Activated naive CD8-positive, alpha-beta T cell treated with anti-CD3 and anti-CD28 coated beads, Interleukin-2, amount 10 ng/mL, durations not matched to agents 7 days and 5 days (primary cell): ENCODE results near the gene TRPM2. TPM values are rescaled to one million over a fixed set of nuclear protein-coding genes. Genes with fewer than 3 reads are reported as not detected.
A peak's percentile ranks its signal among the peaks of the same experiment; 100 is the strongest.
"Not testable (repeated sequence)": the region's sequence is repeated elsewhere in the genome, so short reads cannot be mapped to it uniquely, and the experiment has no call there.

Experiments used
- ATAC-seq: fragments of 150-1000 bp; cut with Tn5 transposase; one replicate; pipeline ENCODE4 v1.10.0; 2021; ENCODE audit warnings: low read depth, moderate library complexity
- POLR2A ChIA-PET: fragments of 350-600 bp; sonication (Branson Sonifier 250); formaldehyde crosslinking; loops from one replicate; lab custom pipeline; 2021; ENCODE audit warnings: antibody characterized with exemption; lab: Charles Lee
- DNase-seq: peaks from one replicate; pipeline ENCODE4 v3.0.0; 2021
- H3K27ac Mint-ChIP-seq: one replicate; pipeline ENCODE4 v1.8.0; 2022; ENCODE audit warnings: mild to moderate bottlenecking, mixed read lengths
- H3K27me3 Mint-ChIP-seq: one replicate; pipeline ENCODE4 v1.8.0; 2022; ENCODE audit warnings: mild to moderate bottlenecking, moderate library complexity, mixed read lengths
- H3K36me3 Mint-ChIP-seq: one replicate; pipeline ENCODE4 v1.8.0; 2021; ENCODE audit warnings: mild to moderate bottlenecking, mixed read lengths
- H3K4me1 Mint-ChIP-seq: one replicate; pipeline ENCODE4 v1.8.0; 2021; ENCODE audit warnings: mixed read lengths
- H3K4me3 Mint-ChIP-seq: one replicate; pipeline ENCODE4 v1.8.0; 2022; ENCODE audit warnings: mild to moderate bottlenecking, moderate library complexity, mixed read lengths
- H3K9me3 Mint-ChIP-seq: one replicate; pipeline ENCODE4 v1.8.0; 2021; ENCODE audit warnings: mixed read lengths
- total RNA-seq, 2 experiments: library from RNA; stranded (reverse); gene quantifications; one replicate each; pipeline ENCODE4 v1.2.3, GENCODE V29; 2021

TRPM2 gene
- total RNA-seq, 2 experiments from 2014 or later: 29.6 to 31.1 TPM

DNA sequence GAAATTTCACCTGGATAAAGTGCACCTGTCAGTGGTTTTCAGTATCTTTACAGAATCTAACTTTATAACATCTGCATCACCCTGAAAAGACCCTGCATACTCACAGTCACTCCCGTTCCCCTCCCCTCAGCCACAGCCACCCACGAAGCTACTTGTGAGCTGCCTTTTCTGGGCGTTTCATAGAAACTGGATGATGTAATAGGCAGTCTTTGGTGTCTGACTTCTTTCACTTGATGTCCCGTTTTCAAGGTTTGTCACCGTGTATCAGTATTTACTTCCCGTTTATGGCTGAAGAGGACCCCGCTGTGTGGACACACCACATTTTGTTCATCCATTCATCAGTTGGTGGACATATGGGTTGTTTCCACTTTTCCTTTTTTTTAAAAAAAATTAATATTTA is 54.1 kb downstream of the TRPM2 start:
- no peak overlapping the region for H3K4me3 Mint-ChIP-seq
- peak overlapping the region; percentile 86 for H3K27ac Mint-ChIP-seq
- POLR2A ChIA-PET: interaction anchor here (0.6 kb wide), 1 partner anchor 1155 kb away, joined by 4 read pairs; no protein-coding TSS in a partner anchor
- peaks cover 9% of the 10 kb centered on the region for H3K9me3 Mint-ChIP-seq
- DNase-seq (no peak), ATAC-seq (no peak)
- no peaks in the 10 kb centered on the region for H3K4me1 Mint-ChIP-seq
- H3K27me3 Mint-ChIP-seq: no peaks in the 10 kb centered on the region
- peaks cover 47% of the 10 kb centered on the region for H3K36me3 Mint-ChIP-seq

GRCh38 chr21:44408226-44408625 is 54.8 kb downstream of the TRPM2 start:
- H3K4me3 Mint-ChIP-seq: no peak overlapping the region
- no peaks in the 10 kb centered on the region for H3K27me3 Mint-ChIP-seq
- H3K27ac Mint-ChIP-seq: no peak overlapping the region
- no peaks in the 10 kb centered on the region for H3K4me1 Mint-ChIP-seq
- peaks cover 47% of the 10 kb centered on the region for H3K36me3 Mint-ChIP-seq
- no peak for DNase-seq
- POLR2A ChIA-PET: no interaction called here
- ATAC-seq: no peak
- peaks cover 8% of the 10 kb centered on the region for H3K9me3 Mint-ChIP-seq

DNA sequence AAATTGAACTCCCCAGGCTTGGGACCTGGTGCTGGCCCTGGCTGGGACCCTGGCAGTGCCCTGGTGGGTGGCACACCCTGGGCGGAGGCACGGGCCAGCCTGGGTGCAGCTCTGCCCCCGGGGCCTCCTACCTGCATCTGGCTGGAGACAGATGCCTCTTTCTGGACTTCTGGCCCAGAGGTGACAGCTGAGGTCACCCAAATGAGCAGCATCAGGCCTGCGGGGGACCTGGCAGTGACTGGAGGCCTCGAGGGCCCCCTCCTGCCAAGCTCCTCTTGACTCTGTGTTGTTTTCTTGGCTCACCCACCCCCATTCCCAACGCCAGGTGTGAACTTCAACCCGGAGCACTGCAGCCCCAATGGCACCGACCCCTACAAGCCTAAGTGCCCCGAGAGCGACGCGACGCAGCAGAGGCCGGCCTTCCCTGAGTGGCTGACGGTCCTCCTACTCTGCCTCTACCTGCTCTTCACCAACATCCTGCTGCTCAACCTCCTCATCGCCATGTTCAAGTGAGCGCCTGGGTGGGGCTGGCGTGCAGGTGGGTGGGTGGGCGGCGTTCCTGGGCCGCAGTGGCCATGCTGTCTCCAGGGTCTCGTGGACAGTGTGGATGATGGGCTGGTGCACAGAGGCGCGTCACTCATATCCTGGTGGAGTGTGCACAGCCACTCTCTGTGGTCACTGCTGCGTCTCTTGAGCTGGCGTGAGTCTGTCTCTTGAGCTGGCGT is 60.3 kb downstream of the TRPM2 start:
- Mint-ChIP-seq H3K36me3 (peaks cover 41% of the 10 kb centered on the region), H3K4me3 (no peak overlapping the region), H3K4me1 (no peaks in the 10 kb centered on the region), H3K27ac (no peak overlapping the region), H3K9me3 (peaks cover 3% of the 10 kb centered on the region), H3K27me3 (no peaks in the 10 kb centered on the region)
- ATAC-seq (no peak), DNase-seq (no peak)
- POLR2A ChIA-PET: no interaction called here

GRCh38 chr21:44414291-44415072 is 61.1 kb downstream of the TRPM2 start:
- ATAC-seq (no peak), DNase-seq (no peak)
- H3K27ac Mint-ChIP-seq: no peak overlapping the region
- H3K9me3 Mint-ChIP-seq: peaks cover 3% of the 10 kb centered on the region
- no peaks in the 10 kb centered on the region for H3K27me3 Mint-ChIP-seq
- H3K4me1 Mint-ChIP-seq: no peaks in the 10 kb centered on the region
- H3K36me3 Mint-ChIP-seq: peaks cover 42% of the 10 kb centered on the region
- POLR2A ChIA-PET: no interaction called here
- H3K4me3 Mint-ChIP-seq: no peak overlapping the region

DNA sequence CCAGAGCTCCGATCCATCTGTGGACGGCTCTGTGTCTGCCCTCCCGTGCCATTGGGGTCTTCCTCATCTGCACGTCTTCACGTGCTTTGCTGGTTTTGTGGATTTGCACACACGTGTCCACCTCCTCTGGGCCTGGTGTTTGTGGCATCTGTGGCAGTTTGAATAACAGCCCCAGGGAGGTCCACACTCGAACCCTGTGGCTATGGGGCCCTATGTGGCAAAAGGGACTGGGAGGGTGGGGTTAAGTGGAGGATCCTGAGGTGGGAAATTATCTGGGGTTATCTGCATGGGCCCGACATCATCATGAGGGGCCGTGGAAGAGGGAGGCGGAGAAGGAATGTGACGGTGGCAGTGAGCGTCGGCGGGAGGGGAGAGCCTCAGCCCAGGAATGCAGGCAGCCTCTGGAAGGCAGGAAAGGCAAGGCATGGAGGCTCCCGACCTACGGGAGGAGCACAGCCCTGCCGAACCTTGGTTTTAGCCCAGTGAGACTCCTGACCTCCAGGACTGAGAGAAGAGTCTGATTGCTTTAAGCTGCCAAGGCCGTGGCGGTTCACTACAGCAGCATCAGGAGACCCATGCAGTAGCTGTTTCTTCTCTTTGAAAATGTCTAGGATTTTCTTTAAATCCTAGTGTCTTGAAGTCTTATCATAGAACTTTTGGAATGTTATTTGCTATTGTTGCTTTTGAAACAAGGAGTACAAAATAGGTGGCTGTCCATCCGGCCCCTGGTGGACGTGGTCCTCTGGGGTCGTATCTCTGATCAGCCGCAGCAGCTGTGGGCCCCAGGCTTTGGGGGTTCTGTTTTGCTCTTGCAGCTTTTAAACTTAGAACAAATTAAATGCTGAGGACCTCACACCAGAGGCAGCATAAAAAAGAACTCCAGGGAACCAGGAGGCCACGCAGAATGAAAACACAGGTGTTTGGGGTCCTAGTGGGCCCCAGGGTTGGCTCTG is 61.9 kb downstream of the TRPM2 start:
- POLR2A ChIA-PET: no interaction called here
- DNase-seq: peak; percentile 6
- peaks cover 44% of the 10 kb centered on the region for H3K36me3 Mint-ChIP-seq

DNA sequence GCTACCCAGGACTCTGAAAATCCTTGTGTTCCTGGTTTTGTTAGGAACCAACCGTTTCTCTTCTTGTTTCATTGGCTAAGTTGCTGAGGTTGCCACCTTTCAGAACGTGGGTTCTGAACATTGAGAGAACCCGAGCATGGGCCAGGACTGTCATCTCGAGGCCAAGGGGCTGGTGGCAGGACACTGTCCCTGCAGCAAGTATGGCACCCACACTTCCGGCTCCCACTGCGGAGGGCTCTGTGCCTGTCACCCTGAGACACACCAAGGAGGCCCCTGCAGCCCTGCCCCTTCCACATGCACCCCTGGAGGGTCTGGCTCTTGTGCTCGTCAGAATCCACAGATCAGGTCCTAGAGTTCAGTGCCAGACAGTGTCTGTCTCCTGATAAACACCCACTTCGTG is 62.8 kb downstream of the TRPM2 start:
- H3K9me3 Mint-ChIP-seq: peaks cover 8% of the 10 kb centered on the region
- no peak for ATAC-seq
- peak; percentile 18 for DNase-seq
- H3K4me1 Mint-ChIP-seq: no peaks in the 10 kb centered on the region
- POLR2A ChIA-PET: no interaction called here
- H3K4me3 Mint-ChIP-seq: no peak overlapping the region
- H3K27me3 Mint-ChIP-seq: no peaks in the 10 kb centered on the region
- peaks cover 44% of the 10 kb centered on the region for H3K36me3 Mint-ChIP-seq
- H3K27ac Mint-ChIP-seq: no peak overlapping the region

More for the DNA sequence above, 61.9 kb downstream of the TRPM2 start:
- Mint-ChIP-seq H3K4me3 (no peak overlapping the region), H3K27me3 (no peaks in the 10 kb centered on the region), H3K4me1 (no peaks in the 10 kb centered on the region), H3K27ac (no peak overlapping the region), H3K9me3 (peaks cover 8% of the 10 kb centered on the region)
- no peak for ATAC-seq

GRCh38 chr21:44417621-44418107 is 64.2 kb downstream of the TRPM2 start:
- H3K9me3 Mint-ChIP-seq, H3K27ac Mint-ChIP-seq, H3K27me3 Mint-ChIP-seq, ATAC-seq, H3K4me3 Mint-ChIP-seq, POLR2A ChIA-PET, DNase-seq, H3K4me1 Mint-ChIP-seq: not testable (repeated sequence)
- H3K36me3 Mint-ChIP-seq: peaks cover 33% of the 10 kb centered on the region

- H3K27me3 Mint-ChIP-seq: no peaks in the 10 kb centered on the region
- H3K9me3 Mint-ChIP-seq: peaks cover 8% of the 10 kb centered on the region
- ATAC-seq (no peak), DNase-seq (peak; percentile 24)
- H3K27ac Mint-ChIP-seq: no peak overlapping the region
- no peaks in the 10 kb centered on the region for H3K4me1 Mint-ChIP-seq
- H3K4me3 Mint-ChIP-seq: no peak overlapping the region
- peaks cover 33% of the 10 kb centered on the region for H3K36me3 Mint-ChIP-seq
- POLR2A ChIA-PET: no interaction called here
Observed at GRCh38 chr21:44418108-44418875, 64.9 kb downstream of the TRPM2 start.

- Mint-ChIP-seq H3K27ac (no peak overlapping the region), H3K36me3 (peaks cover 31% of the 10 kb centered on the region), H3K4me1 (no peaks in the 10 kb centered on the region), H3K9me3 (peaks cover 8% of the 10 kb centered on the region), H3K4me3 (no peak overlapping the region), H3K27me3 (no peaks in the 10 kb centered on the region)
- POLR2A ChIA-PET: no interaction called here
- ATAC-seq: no peak
- peak; percentile 10 for DNase-seq
Observed at GRCh38 chr21:44418876-44419230, 65.4 kb downstream of the TRPM2 start.

GRCh38 chr21:44419679-44420078 is 66.3 kb downstream of the TRPM2 start:
- no peaks in the 10 kb centered on the region for H3K27me3 Mint-ChIP-seq
- POLR2A ChIA-PET: no interaction called here
- H3K9me3 Mint-ChIP-seq: peaks cover 8% of the 10 kb centered on the region
- H3K27ac Mint-ChIP-seq: no peak overlapping the region
- ATAC-seq (no peak), DNase-seq (no peak)
- no peaks in the 10 kb centered on the region for H3K4me1 Mint-ChIP-seq
- peak overlapping the region; percentile 6 for H3K4me3 Mint-ChIP-seq
- H3K36me3 Mint-ChIP-seq: peaks cover 26% of the 10 kb centered on the region

GRCh38 chr21:44420416-44421205 is 67.2 kb downstream of the TRPM2 start:
- Mint-ChIP-seq H3K27ac (no peak overlapping the region), H3K4me3 (no peak overlapping the region), H3K27me3 (no peaks in the 10 kb centered on the region), H3K36me3 (peaks cover 22% of the 10 kb centered on the region), H3K9me3 (peaks cover 8% of the 10 kb centered on the region), H3K4me1 (no peaks in the 10 kb centered on the region)
- POLR2A ChIA-PET: no interaction called here
- ATAC-seq (no peak), DNase-seq (peak; percentile 15)
